Heart right ventricle (tissue), 16 donors: ENCODE results near the gene PCDHA7. TPM values are rescaled to one million over a fixed set of nuclear protein-coding genes. Genes with fewer than 3 reads are reported as not detected.

Experiments
- ATAC-seq, 8 donors: fragments of 200-7000 bp; cut with Tn5 transposase; one replicate each; pipeline ENCODE4 v1.9.1; 2020; ENCODE audit warnings: mild to moderate bottlenecking in 8 of 8, moderate library complexity in 8 of 8, moderate number of reproducible peaks in 1 of 8
- DNase-seq, 2 donors: peaks; one replicate each; pipeline ENCODE4 v3.0.0-alpha.2; 2020
- H3K27ac ChIP-seq, 10 donors: fragments of 200-600 bp; sonication (generic) in 2 of 10; one replicate each; pipeline versions ENCODE4 v1.5.0 to v1.8.0; 2020 to 2022; ENCODE audit warnings: mild to moderate bottlenecking in 3 of 10
- H3K27me3 ChIP-seq, 7 donors: fragments of 200-600 bp; one replicate each; pipeline ENCODE4 v1.8.0; 2021 to 2022; ENCODE audit warnings: mild to moderate bottlenecking in 2 of 7
- H3K36me3 ChIP-seq, 9 donors: fragments of 200-600 bp; sonication (generic) in 1 of 9; one replicate each; pipeline versions ENCODE4 v1.5.0 to v1.8.0; 2020 to 2022; ENCODE audit warnings: mild to moderate bottlenecking in 2 of 9
- H3K4me1 ChIP-seq, 9 donors: fragments of 200-600 bp; sonication (generic) in 1 of 9; one replicate each; pipeline versions ENCODE4 v1.5.0 to v1.8.0; 2020 to 2022; ENCODE audit warnings: mild to moderate bottlenecking in 4 of 9
- H3K4me3 ChIP-seq, 10 donors: fragments of 200-600 bp; sonication (generic) in 2 of 10; one replicate each; pipeline versions ENCODE4 v1.5.0 to v1.8.0; 2020 to 2022; ENCODE audit warnings: mild to moderate bottlenecking in 7 of 10, moderate library complexity in 2 of 10
- H3K9me3 ChIP-seq, 11 donors: fragments of 200-600 bp in 10 of 11; sonication (generic) in 2 of 11; one replicate each; pipeline versions ENCODE4 v1.5.0 to v1.8.0; 2013 to 2022; ENCODE audit warnings: mild to moderate bottlenecking in 2 of 11, control low read depth in 1 of 11, moderate library complexity in 1 of 11
- CTCF ChIP-seq, 9 donors: fragments of 200-600 bp; sonication (generic) in 2 of 9; IDR thresholded peaks; one replicate each; pipeline versions ENCODE4 v1.5.0 to v1.8.0; 2021 to 2022; ENCODE audit warnings: antibody characterized with exemption in 9 of 9, mild to moderate bottlenecking in 5 of 9, moderate library complexity in 1 of 9
- WGBS, 2 donors: extraction: QIAGEN DNeasy Blood & Tissue Kit; methylation state at CpG; one replicate each; pipeline ENCODE4 v1.1.7; 2013; ENCODE audit warnings: inconsistent platforms in 1 of 2; 5-methylcytosine and 5-hydroxymethylcytosine counted together
- intact Hi-C, 10 donors: fragments of 100-400 bp; cut with DNase I; formaldehyde crosslinking; loops; one replicate each; pipeline versions ENCODE4 v1.11.1 to v1.14.2; 2022
- polyA plus RNA-seq, 2 donors: library from polyadenylated mRNA; stranded (reverse); fragments of 200-250 nt; gene quantifications; one replicate each; pipeline ENCODE4 v1.2.3, GENCODE V29; 2013
- total RNA-seq, 10 donors: library from RNA; stranded (reverse); fragmentation: NEBNext Ultra II Directional in 3 of 10; extraction: Animal tissue kit (Norgen Biotek cat#: 25700) in 3 of 10; gene quantifications; one replicate each; pipeline versions ENCODE4 v1.2.1 to v1.2.4, GENCODE V29; 2021 to 2023
- donor health status: Arrhythmogenic right ventricular cardiomyopathy.
- donor health status: ischemic (EF 13 %, LVEDD 7.1; RV severe dilation, severe dysfunction).
- donor health status: healthy with polysubstance abuse.
- donor health status: DM: no; HTN: yes; CAD: no.
- donor health status: DM: no; HTN: no; CAD: no.
- donor health status: ischemic (EF 25% LVEDD 6.9; RV normal size, moderate dysfunction).
- donor health status: ischemic (EF 25% LVEDD 5.7; RV mildly dilated, moderate dysfunction).
- donor health status: healthy.
- donor health status: DM: yes; HTN: yes; CAD: no.
- donor health status: Ischemic cardiomyopathy.
- donor health status: ischemic (EF 35%, LVEDD 5.7; RV mildly dilated, moderate dysfunction).
- donor health status: nonischemic (EF 11% LVEDD 7.7; RV severe dilation, severe dysfunction).
- donor health status: DM: yes; HTN: yes; CAD: no.
- donor health status: PGD.
- donor health status: ischemic (EF 29% LVEDD 5.4; RV normal size, mild dysfunction).
- donor health status: nonischemic (EF 23%, LVEDD 6.1; RV moderate dilation, normal function).

The PCDHA7 gene
- total and polyA plus RNA-seq, 12 donors = 0.01 to 0.15 (median 0.09) TPM; not detected in 8

GRCh38 chr5:140881889-140882590 is 48.0 kb downstream of the PCDHA7 start, which contains the start of gene PCDHA13:
Gene PCDHA13, plus strand, starts transcription at chr5:140882124. Its CDS starts 145 bp downstream, at chr5:140882269.
- Histone ChIP-seq H3K9me3 (peaks cover 0 to 55% (median 12%) of the 10 kb centered on the region in 11 donors), H3K27ac (no peak within 1 kb of the TSS), H3K27me3 (peaks cover 0 to 93% (median 51%) of the 10 kb centered on the region in 7 donors), H3K36me3 (no peaks in the 10 kb centered on the region), H3K4me3 (peak within 1 kb of the TSS in 1 of 10 donors; percentile 23), H3K4me1 (no peaks in the 10 kb centered on the region)
- intact Hi-C loops = loop anchor here in 3 of 10 donors (5.0 to 10.0 kb wide), 2 partner anchors 160 to 163 kb away; no protein-coding TSS in a partner anchor
- peak in 4 of 9 donors; percentile 9 to 33 (median 28) for TF ChIP-seq CTCF (IDR thresholded peaks at IDR 0.05)
- WGBS, 2 donors = 6 to 13% methylated on average over 31 to 35 of the region's 35 CpGs
- ATAC-seq = no peak
- no peak for DNase-seq

- ATAC-seq (no peak), DNase-seq (no peak)
- 10 to 13% methylated on average over 12 of the region's 12 CpGs for WGBS, 2 donors
- peak in 1 of 9 donors; percentile 3 for TF ChIP-seq CTCF (IDR thresholded peaks at IDR 0.05)
- Histone ChIP-seq H3K4me3 (peak overlapping the region in 1 of 10 donors; percentile 23), H3K36me3 (no peaks in the 10 kb centered on the region), H3K27ac (no peak overlapping the region), H3K4me1 (no peaks in the 10 kb centered on the region), H3K27me3 (peaks cover 0 to 88% (median 46%) of the 10 kb centered on the region in 7 donors), H3K9me3 (peaks cover 0 to 51% (median 12%) of the 10 kb centered on the region in 11 donors)
- intact Hi-C loops = loop anchor here in 3 of 10 donors (5.0 to 10.0 kb wide), 2 partner anchors 160 to 162 kb away; no protein-coding TSS in a partner anchor
These were observed 48.5 kb downstream of the PCDHA7 start for GRCh38 chr5:140882591-140882899.

DNA sequence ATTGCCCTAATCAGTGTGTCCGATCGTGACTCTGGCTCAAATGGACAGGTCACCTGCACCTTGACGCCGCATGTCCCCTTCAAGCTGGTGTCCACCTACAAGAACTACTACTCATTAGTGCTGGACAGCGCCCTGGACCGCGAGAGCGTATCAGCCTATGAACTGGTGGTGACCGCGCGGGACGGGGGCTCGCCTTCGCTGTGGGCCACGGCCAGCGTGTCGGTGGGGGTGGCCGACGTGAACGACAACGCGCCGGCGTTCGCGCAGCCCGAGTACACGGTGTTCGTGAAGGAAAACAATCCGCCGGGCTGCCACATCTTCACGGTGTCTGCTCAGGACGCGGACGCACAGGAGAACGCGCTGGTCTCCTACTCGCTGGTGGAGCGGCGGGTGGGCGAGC is 49.3 kb downstream of the PCDHA7 start:
- intact Hi-C loops = loop anchor here in 3 of 10 donors (5.0 to 10.0 kb wide), 2 partner anchors 159 to 161 kb away; no protein-coding TSS in a partner anchor
- DNase-seq (no peak), ATAC-seq (no peak)
- Histone ChIP-seq H3K4me1 (no peaks in the 10 kb centered on the region), H3K27me3 (peaks cover 0 to 80% (median 39%) of the 10 kb centered on the region in 7 donors), H3K9me3 (peaks cover 0 to 48% (median 12%) of the 10 kb centered on the region in 11 donors), H3K4me3 (no peak overlapping the region), H3K36me3 (no peaks in the 10 kb centered on the region), H3K27ac (no peak overlapping the region)
- 34 to 38% methylated on average over 37 to 41 of the region's 41 CpGs for WGBS, 2 donors
- no peak for TF ChIP-seq CTCF (IDR thresholded peaks at IDR 0.05)

DNA sequence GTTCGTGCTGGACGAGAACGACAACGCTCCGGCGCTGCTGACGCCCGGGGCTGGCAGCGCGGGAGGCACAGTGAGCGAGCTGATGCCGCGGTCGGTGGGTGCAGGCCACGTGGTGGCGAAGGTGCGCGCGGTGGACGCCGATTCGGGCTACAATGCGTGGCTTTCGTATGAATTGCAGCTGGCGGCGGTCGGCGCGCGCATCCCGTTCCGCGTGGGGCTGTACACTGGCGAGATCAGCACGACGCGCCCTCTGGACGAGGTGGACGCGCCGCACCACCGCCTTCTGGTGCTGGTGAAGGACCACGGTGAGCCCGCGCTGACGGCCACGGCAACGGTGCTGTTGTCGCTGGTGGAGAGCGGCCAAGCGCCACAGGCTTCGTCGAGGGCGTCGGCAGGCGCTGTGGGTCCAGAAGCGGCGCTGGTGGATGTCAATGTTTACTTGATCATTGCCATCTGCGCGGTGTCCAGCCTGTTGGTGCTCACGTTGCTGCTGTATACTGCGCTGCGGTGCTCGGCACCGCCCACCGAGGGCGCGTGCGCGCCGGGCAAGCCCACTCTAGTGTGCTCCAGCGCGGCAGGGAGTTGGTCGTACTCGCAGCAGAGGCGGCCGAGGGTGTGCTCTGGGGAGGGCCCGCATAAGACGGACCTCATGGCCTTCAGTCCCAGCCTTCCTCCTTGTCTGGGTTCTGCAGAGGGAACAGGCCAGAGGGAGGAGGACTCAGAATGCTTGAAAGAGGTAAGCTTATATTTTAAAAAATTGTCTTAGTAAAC is 50.0 kb downstream of the PCDHA7 start:
- intact Hi-C loops = loop anchor here in 3 of 10 donors (5.0 to 10.0 kb wide), 2 partner anchors 158 to 161 kb away; no protein-coding TSS in a partner anchor
- 29 to 33% methylated on average over 71 to 79 of the region's 79 CpGs for WGBS, 2 donors

More for the DNA sequence above, 50.0 kb downstream of the PCDHA7 start:
- no peaks in the 10 kb centered on the region for H3K4me1 ChIP-seq
- ATAC-seq = no peak
- no peak overlapping the region for H3K4me3 ChIP-seq
- no peak for DNase-seq
- H3K9me3 ChIP-seq = peaks cover 0 to 48% (median 12%) of the 10 kb centered on the region in 11 donors
- H3K36me3 ChIP-seq = no peaks in the 10 kb centered on the region
- H3K27me3 ChIP-seq = peaks cover 0 to 73% (median 39%) of the 10 kb centered on the region in 7 donors
- no peak overlapping the region for H3K27ac ChIP-seq
- no peak for TF ChIP-seq CTCF (IDR thresholded peaks at IDR 0.05)
